ENCODE data around the gene CYBC1. TPM values are rescaled to one million over a fixed set of nuclear protein-coding genes. Genes with fewer than 3 reads are reported as not detected.
A peak's percentile ranks its signal among the peaks of the same experiment; 100 is the strongest.

Gene CYBC1
- total and polyA plus RNA-seq, 8 donors = 35.9 to 196 (median 44.3) TPM

DNA sequence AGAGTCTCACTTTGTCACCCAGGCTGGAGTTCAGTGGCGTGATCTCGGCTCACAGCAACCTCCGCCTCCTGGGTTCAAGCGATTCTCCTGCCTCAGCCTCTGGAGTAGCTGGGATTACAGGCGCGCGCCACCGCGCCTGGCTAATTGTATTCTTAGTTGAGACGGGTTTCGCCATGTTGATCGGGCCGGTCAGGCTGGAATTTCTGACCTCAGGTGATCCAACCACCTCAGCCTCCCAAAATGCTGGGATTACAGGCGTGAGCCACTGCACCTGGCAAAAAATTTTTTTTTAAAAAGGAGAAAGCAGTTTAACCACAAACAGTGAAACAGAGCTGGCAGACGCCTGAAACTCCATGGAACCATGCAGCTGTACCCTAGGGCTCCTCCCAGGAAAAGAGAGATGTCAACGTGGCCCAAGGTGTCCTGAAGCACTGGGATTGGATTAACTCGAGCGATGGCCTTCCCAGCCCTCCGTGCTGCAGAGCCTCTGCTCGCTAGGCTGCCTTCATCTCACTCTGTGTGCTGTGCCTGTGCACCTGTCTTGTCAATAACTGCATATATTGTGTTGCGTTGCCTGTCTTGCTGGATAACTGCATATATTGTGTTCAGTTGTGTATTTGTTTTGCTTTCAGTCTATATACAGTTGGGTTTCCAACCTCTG is 39.4 kb upstream of the CYBC1 start:
- H3K27me3 ChIP-seq = no peaks in the 10 kb centered on the region
- peaks cover 26 to 47% (median 46%) of the 10 kb centered on the region in 4 donors for H3K36me3 ChIP-seq
- peak overlapping the region in 1 of 5 donors; percentile 56 for H3K27ac ChIP-seq
- intact Hi-C loops (cut with DNase I; ENCODE audit: low total_unique reads) = loop anchor here (10.0 kb wide), 1 partner anchor 65 kb away; no protein-coding TSS in a partner anchor
- TF ChIP-seq EP300 (IDR thresholded peaks at IDR 0.05) (no peak), POLR2A (IDR thresholded peaks at IDR 0.05) (no peak), POLR2AphosphoS5 (IDR thresholded peaks at IDR 0.05) (no peak), CTCF (IDR thresholded peaks at IDR 0.05) (no peak)
- no peak for DNase-seq
- H3K4me3 ChIP-seq = no peak overlapping the region
- peaks cover 6 to 33% (median 23%) of the 10 kb centered on the region in 4 donors for H3K4me1 ChIP-seq
- WGBS, 5 donors = 87 to 91% (median 88%) methylated on average over 21 of the region's 21 CpGs
- H3K9me3 ChIP-seq = no peaks in the 10 kb centered on the region

DNA sequence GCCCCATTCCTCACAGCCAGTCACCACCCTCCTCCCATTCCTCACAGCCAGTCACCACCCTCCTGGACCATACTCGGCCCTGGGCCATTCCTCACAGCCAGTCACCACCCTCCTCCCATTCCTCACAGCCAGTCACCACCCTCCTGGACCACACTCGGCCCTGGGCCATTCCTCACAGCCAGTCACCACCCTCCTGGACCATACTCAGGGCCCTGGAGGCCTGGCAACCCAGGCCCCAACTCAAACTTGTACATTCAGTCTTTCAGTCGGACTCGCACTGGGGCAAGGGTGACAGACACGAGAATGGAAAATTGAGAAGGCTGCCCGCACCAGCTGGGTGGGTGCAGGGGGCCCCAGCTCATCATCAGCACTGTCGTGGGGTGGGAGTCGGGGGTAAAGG is 38.6 kb upstream of the CYBC1 start:
- Histone ChIP-seq H3K4me1 (peaks cover 2 to 24% (median 17%) of the 10 kb centered on the region in 4 donors), H3K36me3 (peaks cover 35 to 55% (median 55%) of the 10 kb centered on the region in 4 donors), H3K27me3 (no peaks in the 10 kb centered on the region), H3K27ac (peak overlapping the region in 4 of 5 donors; percentile 22 to 66 (median 49)), H3K9me3 (no peaks in the 10 kb centered on the region), H3K4me3 (no peak overlapping the region)
- no peak for TF ChIP-seq CTCF (IDR thresholded peaks at IDR 0.05)
- no peak for TF ChIP-seq POLR2A (IDR thresholded peaks at IDR 0.05)
- TF ChIP-seq EP300 (IDR thresholded peaks at IDR 0.05) = no peak
- TF ChIP-seq POLR2AphosphoS5 (IDR thresholded peaks at IDR 0.05) = no peak
- no peak for DNase-seq
- WGBS, 5 donors = 48 to 74% (median 69%) methylated on average over 6 to 8 of the region's 8 CpGs
- intact Hi-C loops (cut with DNase I; ENCODE audit: low total_unique reads) = no loop called here

- no peaks in the 10 kb centered on the region for H3K9me3 ChIP-seq
- TF ChIP-seq EP300 (IDR thresholded peaks at IDR 0.05) (no peak), POLR2AphosphoS5 (IDR thresholded peaks at IDR 0.05) (no peak), POLR2A (IDR thresholded peaks at IDR 0.05) (no peak), CTCF (IDR thresholded peaks at IDR 0.05) (no peak)
- intact Hi-C loops (cut with DNase I; ENCODE audit: low total_unique reads) = no loop called here
- peaks cover 41 to 67% (median 67%) of the 10 kb centered on the region in 4 donors for H3K36me3 ChIP-seq
- H3K4me1 ChIP-seq = peaks cover 0 to 12% (median 8%) of the 10 kb centered on the region in 4 donors
- peak overlapping the region in 2 of 5 donors; percentile 29 to 56 for H3K27ac ChIP-seq
- no peak for DNase-seq
- no peak overlapping the region for H3K4me3 ChIP-seq
- WGBS, 5 donors = 72 to 88% (median 84%) methylated on average over 14 of the region's 14 CpGs
- no peaks in the 10 kb centered on the region for H3K27me3 ChIP-seq
Measured at GRCh38 chr17:82487910-82488309, 37.4 kb upstream of the CYBC1 start.

GRCh38 chr17:82486231-82487094 is 35.9 kb upstream of the CYBC1 start:
- no peak overlapping the region for H3K4me3 ChIP-seq
- H3K27ac ChIP-seq = no peak overlapping the region
- intact Hi-C loops (cut with DNase I; ENCODE audit: low total_unique reads) = no loop called here
- TF ChIP-seq EP300 (IDR thresholded peaks at IDR 0.05) = no peak
- H3K4me1 ChIP-seq = peaks cover 0 to 8% (median 2%) of the 10 kb centered on the region in 4 donors
- no peaks in the 10 kb centered on the region for H3K27me3 ChIP-seq
- no peaks in the 10 kb centered on the region for H3K9me3 ChIP-seq
- no peak for DNase-seq
- 62 to 75% (median 72%) methylated on average over 13 of the region's 13 CpGs for WGBS, 5 donors
- H3K36me3 ChIP-seq = peaks cover 48 to 82% (median 81%) of the 10 kb centered on the region in 4 donors
